ENCODE results near the gene CD58. TPM values are rescaled to one million over a fixed set of nuclear protein-coding genes. Genes with fewer than 3 reads are reported as not detected.

The CD58 gene
- total and polyA plus RNA-seq, 4 donors, result 5.1 to 30.2 (median 10.8) TPM

- H3K9ac ChIP-seq (ENCODE audit: low read depth in 1 of 2, low read length in 2 of 2), result no peak overlapping the region
- 89% methylated on average over 4 of the region's 4 CpGs for WGBS
- H3K4me1 ChIP-seq (ENCODE audit: control insufficient read depth in 4 of 4, insufficient read depth in 4 of 4, low read length in 3 of 4), result peaks cover 0 to 6% (median 0%) of the 10 kb centered on the region in 4 donors
- H3K36me3 ChIP-seq (ENCODE audit: control insufficient read depth in 4 of 4, insufficient read depth in 3 of 4, low read depth in 1 of 4, low read length in 3 of 4), result no peaks in the 10 kb centered on the region
- no peak overlapping the region for H3K27ac ChIP-seq (ENCODE audit: low read depth in 1 of 2, low read length in 2 of 2)
- no peak for DNase-seq (ENCODE audit: low spot score)
- no peaks in the 10 kb centered on the region for H3K27me3 ChIP-seq (ENCODE audit: control insufficient read depth in 4 of 4, insufficient read depth in 4 of 4, low read length in 3 of 4)
- H3K4me3 ChIP-seq (ENCODE audit: low read depth in 1 of 3, low read length in 3 of 3), result no peak overlapping the region
- H3K9me3 ChIP-seq (ENCODE audit: control insufficient read depth in 4 of 4, low read length in 3 of 4), result no peaks in the 10 kb centered on the region
- no peak for TF ChIP-seq NR2F2 (IDR thresholded peaks at IDR 0.05)
- TF ChIP-seq JUND (IDR thresholded peaks at IDR 0.05), result no peak
- no peak for TF ChIP-seq REST (IDR thresholded peaks at IDR 0.05)
- no peak for TF ChIP-seq EGR1 (IDR thresholded peaks at IDR 0.05; ENCODE audit: low read depth in 2 of 2)
- TF ChIP-seq FOXA1 (IDR thresholded peaks at IDR 0.05), result no peak
Observed at GRCh38 chr1:116558140-116558549, 12.7 kb downstream of the CD58 start.

GRCh38 chr1:116557323-116557878 lies 13.4 kb downstream of the CD58 start:
- no peak overlapping the region for H3K27ac ChIP-seq (ENCODE audit: low read depth in 1 of 2, low read length in 2 of 2)
- no peaks in the 10 kb centered on the region for H3K27me3 ChIP-seq (ENCODE audit: control insufficient read depth in 4 of 4, insufficient read depth in 4 of 4, low read length in 3 of 4)
- H3K4me3 ChIP-seq (ENCODE audit: low read depth in 1 of 3, low read length in 3 of 3), result no peak overlapping the region
- peaks cover 0 to 6% (median 0%) of the 10 kb centered on the region in 4 donors for H3K4me1 ChIP-seq (ENCODE audit: control insufficient read depth in 4 of 4, insufficient read depth in 4 of 4, low read length in 3 of 4)
- no peak for TF ChIP-seq NR2F2 (IDR thresholded peaks at IDR 0.05)
- DNase-seq (ENCODE audit: low spot score), result no peak
- no peaks in the 10 kb centered on the region for H3K9me3 ChIP-seq (ENCODE audit: control insufficient read depth in 4 of 4, low read length in 3 of 4)
- WGBS, result 89% methylated on average over 4 of the region's 4 CpGs
- H3K36me3 ChIP-seq (ENCODE audit: control insufficient read depth in 4 of 4, insufficient read depth in 3 of 4, low read depth in 1 of 4, low read length in 3 of 4), result no peaks in the 10 kb centered on the region
- no peak overlapping the region for H3K9ac ChIP-seq (ENCODE audit: low read depth in 1 of 2, low read length in 2 of 2)

GRCh38 chr1:116556289-116557006 lies 14.4 kb downstream of the CD58 start:
- Histone ChIP-seq H3K4me3 (ENCODE audit: low read depth in 1 of 3, low read length in 3 of 3) (no peak overlapping the region), H3K9me3 (ENCODE audit: control insufficient read depth in 4 of 4, low read length in 3 of 4) (no peaks in the 10 kb centered on the region), H3K27ac (ENCODE audit: low read depth in 1 of 2, low read length in 2 of 2) (no peak overlapping the region), H3K27me3 (ENCODE audit: control insufficient read depth in 4 of 4, insufficient read depth in 4 of 4, low read length in 3 of 4) (no peaks in the 10 kb centered on the region), H3K4me1 (ENCODE audit: control insufficient read depth in 4 of 4, insufficient read depth in 4 of 4, low read length in 3 of 4) (peaks cover 0 to 1% (median 0%) of the 10 kb centered on the region in 4 donors), H3K36me3 (ENCODE audit: control insufficient read depth in 4 of 4, insufficient read depth in 3 of 4, low read depth in 1 of 4, low read length in 3 of 4) (no peaks in the 10 kb centered on the region), H3K9ac (ENCODE audit: low read depth in 1 of 2, low read length in 2 of 2) (no peak overlapping the region)
- WGBS, result 78% methylated on average over 6 of the region's 6 CpGs
- no peak for TF ChIP-seq EGR1 (IDR thresholded peaks at IDR 0.05; ENCODE audit: low read depth in 2 of 2)
- no peak for TF ChIP-seq SP1 (IDR thresholded peaks at IDR 0.05)
- TF ChIP-seq HNF4A (conservative IDR thresholded peaks at IDR 0.05), result no peak
- no peak for TF ChIP-seq HNF4G (IDR thresholded peaks at IDR 0.05)
- no peak for TF ChIP-seq GABPA (IDR thresholded peaks at IDR 0.05 in 1 of 2, conservative IDR thresholded peaks at IDR 0.05 in 1 of 2)
- no peak for TF ChIP-seq REST (IDR thresholded peaks at IDR 0.05)
- TF ChIP-seq RAD21 (IDR thresholded peaks at IDR 0.05), result no peak
- TF ChIP-seq FOXA2 (IDR thresholded peaks at IDR 0.05), result no peak
- no peak for TF ChIP-seq TAF1 (conservative IDR thresholded peaks at IDR 0.05)
- no peak for TF ChIP-seq RXRA (IDR thresholded peaks at IDR 0.05)
- no peak for TF ChIP-seq ATF3 (IDR thresholded peaks at IDR 0.05)
- DNase-seq (ENCODE audit: low spot score), result no peak
